DOHH2 (cell line): Measurements from ENCODE around the gene TENT5A.

Experiments used
- CTCF ChIP-seq: fragments of 200-600 bp; sonication (generic); IDR thresholded peaks from one replicate; pipeline ENCODE4 v1.5.1; 2014; ENCODE audit warnings: antibody characterized with exemption, mild to moderate bottlenecking, low read depth, low read length; ENCODE audit not compliant: poor library complexity, severe bottlenecking
- EZH2phosphoT487 ChIP-seq: fragments of 200-600 bp; sonication (generic); IDR thresholded peaks from 2 replicates; pipeline ENCODE4 v1.6.1; 2017; ENCODE audit warnings: borderline replicate concordance, mild to moderate bottlenecking, antibody characterized with exemption, low read length, moderate library complexity, mixed read lengths

- TF ChIP-seq CTCF (no peak), EZH2phosphoT487 (no peak)
These were observed 17.9 kb upstream of the TENT5A start for GRCh38 chr6:81770381-81770780.
